LNCaP clone FGC (cell line): Measurements from ENCODE around the gene SRA1.

Experiments used
- DNase-seq: peaks from one replicate; pipeline ENCODE4 v3.0.0-alpha.2; 2011; ENCODE audit warnings: low read depth
- H3K4me3 ChIP-seq: 2 replicates; pipeline ENCODE4 v1.5.1; 2011; ENCODE audit warnings: mild to moderate bottlenecking, low read depth, low read length, control low read depth
- CTCF ChIP-seq: IDR thresholded peaks from 2 replicates; pipeline ENCODE4 v1.5.1; 2012; ENCODE audit warnings: mild to moderate bottlenecking; ENCODE audit not compliant: control insufficient read depth, insufficient read depth; ENCODE audit errors: extremely low read depth

SRA1 gene

DNA sequence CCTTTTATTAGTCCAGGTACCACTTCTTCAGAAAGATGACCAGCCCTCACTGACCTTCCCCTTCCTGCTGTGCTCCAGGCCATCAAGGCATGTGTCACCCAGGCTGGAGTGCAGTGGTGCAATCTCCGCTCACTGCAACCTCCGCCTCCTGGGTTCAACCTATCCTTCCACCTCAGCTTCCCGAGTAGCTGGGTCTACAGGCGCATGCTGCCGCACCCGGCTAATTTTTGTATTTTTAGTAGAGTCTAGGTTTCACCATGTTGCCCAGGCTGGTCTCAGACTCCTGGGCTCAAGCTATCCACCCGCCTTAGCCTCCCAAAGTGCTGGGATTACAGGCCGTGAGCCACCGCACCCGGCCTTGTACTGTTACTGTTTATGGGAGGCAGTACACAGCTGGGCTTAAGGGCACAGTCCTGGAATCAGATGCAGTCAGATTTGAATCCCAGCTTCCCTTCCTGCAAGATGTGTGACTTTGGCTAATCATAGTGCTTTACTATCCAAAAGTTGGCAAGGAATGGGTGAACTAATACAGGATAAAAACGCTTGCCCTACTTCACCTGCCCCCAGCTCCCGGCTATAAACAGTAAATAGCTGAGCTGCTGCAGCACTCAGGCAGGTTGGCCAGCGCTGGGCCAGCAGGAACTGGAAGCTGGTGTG, 10.3 kb downstream of the SRA1 start:
- no peak for TF ChIP-seq CTCF
- DNase-seq, result no peak
- peak overlapping the region; percentile 49 for H3K4me3 ChIP-seq

GRCh38 chr5:140545606-140546005, 11.7 kb downstream of the SRA1 start:
- no peak for DNase-seq
- TF ChIP-seq CTCF, result no peak
- no peak overlapping the region for H3K4me3 ChIP-seq

DNA sequence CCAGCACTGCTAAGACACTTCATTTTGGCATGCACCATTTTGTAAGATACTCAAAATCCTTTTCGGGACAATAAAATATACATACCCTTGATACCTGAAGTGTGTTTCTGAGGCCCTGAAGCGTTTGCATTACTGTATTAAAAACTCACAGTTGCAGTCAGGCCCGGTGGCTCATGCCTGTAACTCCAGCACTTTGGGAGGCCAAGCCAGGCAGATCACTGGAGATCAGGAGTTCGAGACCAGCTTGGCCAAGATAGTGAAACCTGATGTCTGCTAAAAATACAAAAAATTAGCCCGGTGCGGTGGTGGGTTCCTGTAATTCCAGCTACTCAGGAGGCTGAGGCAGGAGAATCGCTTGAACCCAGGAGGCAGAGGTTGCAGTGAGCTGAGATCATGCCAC, 12.3 kb downstream of the SRA1 start:
- DNase-seq, result no peak
- no peak overlapping the region for H3K4me3 ChIP-seq
- no peak for TF ChIP-seq CTCF

- no peak for TF ChIP-seq CTCF
- no peak overlapping the region for H3K4me3 ChIP-seq
- no peak for DNase-seq
Measured at GRCh38 chr5:140542972-140543371, 14.3 kb downstream of the SRA1 start.

- H3K4me3 ChIP-seq, result no peak overlapping the region
- DNase-seq, result no peak
- no peak for TF ChIP-seq CTCF
Measured at GRCh38 chr5:140540227-140540626, 17.0 kb downstream of the SRA1 start.

- TF ChIP-seq CTCF, result no peak
- no peak overlapping the region for H3K4me3 ChIP-seq
- no peak for DNase-seq
Measured at GRCh38 chr5:140524003-140524402, 33.3 kb downstream of the SRA1 start.

DNA sequence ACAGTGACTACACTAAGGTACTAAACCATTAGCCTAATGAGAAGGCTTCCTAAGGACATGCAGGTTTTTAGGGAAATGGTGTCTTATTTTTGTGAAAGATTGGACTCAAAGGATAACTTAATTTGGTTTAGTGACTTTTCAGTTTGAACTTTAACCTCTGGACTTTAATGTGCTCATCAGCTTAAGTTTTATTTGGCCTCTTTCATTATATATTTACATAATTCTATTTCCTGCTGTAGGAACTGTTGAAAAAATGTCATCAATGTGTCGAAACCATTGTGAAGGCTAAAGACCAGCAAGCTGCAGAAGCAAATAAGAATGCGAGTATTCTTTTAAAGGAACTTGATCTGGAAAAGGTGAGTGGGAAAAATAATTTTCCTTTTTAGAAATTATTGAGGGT, 44.1 kb downstream of the SRA1 start:
- no peak overlapping the region for H3K4me3 ChIP-seq
- TF ChIP-seq CTCF, result no peak
- no peak for DNase-seq
